MM.1S (cell line): ENCODE measurements around the gene HSPA1B.

ENCODE experiments used
- DNase-seq: peaks from one replicate; pipeline ENCODE4 v3.0.0-alpha.2; 2015
- H2AFZ ChIP-seq: fragments of 300-600 bp; sonication (generic); 2 replicates; pipeline ENCODE4 v1.6.0; 2016; ENCODE audit warnings: antibody characterized with exemption, low read length
- H3F3A ChIP-seq: fragments of 300-600 bp; sonication (generic); 2 replicates; pipeline ENCODE4 v1.6.1; 2016; ENCODE audit warnings: mild to moderate bottlenecking, antibody characterized with exemption, low read length, moderate library complexity, mixed read lengths; ENCODE audit not compliant: insufficient read depth
- H3K27ac ChIP-seq: fragments of 300-600 bp; sonication (generic); 2 replicates; pipeline ENCODE4 v1.5.1; 2016; ENCODE audit warnings: mild to moderate bottlenecking, low read length
- H3K27me3 ChIP-seq: fragments of 300-600 bp; sonication (generic); replicated peaks from 2 replicates; pipeline ENCODE4 v1.6.0; 2016; ENCODE audit warnings: low read length; ENCODE audit not compliant: insufficient read depth
- H3K36me3 ChIP-seq: fragments of 300-600 bp; sonication (generic); replicated peaks from 2 replicates; pipeline ENCODE4 v1.6.1; 2016; ENCODE audit warnings: mild to moderate bottlenecking, low read length, mixed read lengths; ENCODE audit not compliant: insufficient read depth
- H3K4me1 ChIP-seq: fragments of 300-600 bp; sonication (generic); 2 replicates; pipeline ENCODE4 v1.6.1; 2016; ENCODE audit warnings: low read length, mixed read lengths
- H3K4me2 ChIP-seq: fragments of 300-600 bp; sonication (generic); 2 replicates; pipeline ENCODE4 v1.6.0; 2016; ENCODE audit warnings: low read depth, low read length
- H3K4me3 ChIP-seq: fragments of 300-600 bp; sonication (generic); 2 replicates; pipeline ENCODE4 v1.5.1; 2016; ENCODE audit warnings: low read length, mixed read lengths
- H3K79me2 ChIP-seq: fragments of 300-600 bp; sonication (generic); 2 replicates; pipeline ENCODE4 v1.6.1; 2016; ENCODE audit warnings: mixed run types, low read length, mixed read lengths
- H3K9ac ChIP-seq: fragments of 300-600 bp; sonication (generic); 2 replicates; pipeline ENCODE4 v1.6.1; 2016; ENCODE audit warnings: low read length, mixed read lengths
- H3K9me2 ChIP-seq: fragments of 300-600 bp; sonication (generic); replicated peaks from 2 replicates; pipeline ENCODE4 v1.6.1; 2016; ENCODE audit warnings: mild to moderate bottlenecking, low read length, mixed read lengths; ENCODE audit not compliant: insufficient read depth
- H3K9me3 ChIP-seq: fragments of 300-600 bp; sonication (generic); replicated peaks from 2 replicates; pipeline ENCODE4 v1.6.1; 2016; ENCODE audit warnings: mild to moderate bottlenecking, low read length, mixed read lengths; ENCODE audit not compliant: insufficient read depth
- H4K20me1 ChIP-seq: fragments of 300-600 bp; sonication (generic); 2 replicates; pipeline ENCODE4 v1.6.1; 2016; ENCODE audit warnings: mild to moderate bottlenecking, low read length, moderate library complexity, mixed read lengths; ENCODE audit not compliant: insufficient read depth
- CTCF ChIP-seq: fragments of 300-600 bp; sonication (generic); IDR thresholded peaks from 2 replicates; pipeline ENCODE4 v1.5.1; 2016; ENCODE audit warnings: antibody characterized with exemption, low read length, mixed read lengths
- EZH2 ChIP-seq: fragments of 300-600 bp; sonication (generic); optimal IDR thresholded peaks from 2 replicates; pipeline ENCODE3; 2017; ENCODE audit warnings: low read depth, mild to moderate bottlenecking, antibody characterized with exemption, low read length, mixed read lengths
- EZH2phosphoT487 ChIP-seq: fragments of 300-600 bp; sonication (generic); IDR thresholded peaks from 2 replicates; pipeline ENCODE4 v1.6.1; 2018; ENCODE audit warnings: antibody characterized with exemption, low read length

Gene HSPA1B

GRCh38 chr6:31874836-31875572 is 47.5 kb downstream of the HSPA1B start:
- Histone ChIP-seq H3K4me2 (no peak overlapping the region), H3K36me3 (no peaks in the 10 kb centered on the region), H3K4me3 (no peak overlapping the region), H3K9me2 (no peaks in the 10 kb centered on the region), H3F3A (no peaks in the 10 kb centered on the region), H3K27ac (no peak overlapping the region), H4K20me1 (no peaks in the 10 kb centered on the region), H3K9ac (no peak overlapping the region), H3K4me1 (no peaks in the 10 kb centered on the region), H3K79me2 (no peaks in the 10 kb centered on the region), H3K9me3 (no peaks in the 10 kb centered on the region), H3K27me3 (peaks cover 5% of the 10 kb centered on the region), H2AFZ (no peak overlapping the region)
- DNase-seq = no peak
- TF ChIP-seq EZH2 = no peak
- no peak for TF ChIP-seq CTCF
- no peak for TF ChIP-seq EZH2phosphoT487

- H2AFZ ChIP-seq = no peak overlapping the region
- no peaks in the 10 kb centered on the region for H3K9me3 ChIP-seq
- H3K4me3 ChIP-seq = no peak overlapping the region
- no peak for TF ChIP-seq EZH2
- TF ChIP-seq CTCF = no peak
- TF ChIP-seq EZH2phosphoT487 = no peak
- H3K27me3 ChIP-seq = peaks cover 4% of the 10 kb centered on the region; the same call in 1 of the 2 replicates
- H3F3A ChIP-seq = no peaks in the 10 kb centered on the region
- DNase-seq = no peak
- no peak overlapping the region for H3K27ac ChIP-seq
- no peak overlapping the region for H3K9ac ChIP-seq
- H4K20me1 ChIP-seq = no peaks in the 10 kb centered on the region
- no peaks in the 10 kb centered on the region for H3K79me2 ChIP-seq
- no peak overlapping the region for H3K4me2 ChIP-seq
- H3K9me2 ChIP-seq = no peaks in the 10 kb centered on the region
- H3K36me3 ChIP-seq = no peaks in the 10 kb centered on the region
- H3K4me1 ChIP-seq = no peaks in the 10 kb centered on the region
Observed at GRCh38 chr6:31875877-31876276, 48.3 kb downstream of the HSPA1B start.

DNA sequence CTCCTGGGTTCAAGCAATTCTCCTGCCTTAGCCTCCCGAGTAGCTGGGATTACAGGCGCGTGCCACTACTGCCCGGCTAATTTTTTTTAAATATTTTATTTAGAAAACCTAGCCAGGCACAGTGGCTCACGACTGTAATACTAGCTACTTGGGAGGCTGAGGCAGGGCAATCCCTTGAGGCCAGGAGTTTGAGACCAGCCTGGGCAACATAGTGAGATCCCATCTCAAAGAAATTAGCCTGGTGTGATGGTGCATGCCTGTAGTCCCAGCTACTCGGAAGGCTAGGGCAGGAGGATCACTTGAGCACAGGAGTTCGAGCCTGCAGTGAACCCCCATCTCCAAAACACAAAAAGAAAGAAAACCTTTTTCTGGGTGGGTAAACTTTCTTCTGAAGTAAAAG is 48.8 kb downstream of the HSPA1B start:
- Histone ChIP-seq H3K9me2 (no peaks in the 10 kb centered on the region), H4K20me1 (no peaks in the 10 kb centered on the region), H3K9ac (no peak overlapping the region), H3K27ac (no peak overlapping the region), H3K27me3 (no peaks in the 10 kb centered on the region; the same call in 1 of the 2 replicates), H3K79me2 (no peaks in the 10 kb centered on the region), H3K4me2 (no peak overlapping the region), H3K9me3 (no peaks in the 10 kb centered on the region), H3F3A (no peaks in the 10 kb centered on the region), H2AFZ (no peak overlapping the region), H3K4me1 (no peaks in the 10 kb centered on the region), H3K4me3 (no peak overlapping the region), H3K36me3 (no peaks in the 10 kb centered on the region)
- no peak for DNase-seq
- TF ChIP-seq EZH2phosphoT487 = no peak
- TF ChIP-seq EZH2 = no peak
- TF ChIP-seq CTCF = no peak
